Fibroblast of the aortic adventitia (primary cell): ENCODE data around the gene ZC3HAV1L. TPM values are rescaled to one million over a fixed set of nuclear protein-coding genes. Genes with fewer than 3 reads are reported as not detected.
"Not testable (repeated sequence)": the region's sequence is repeated elsewhere in the genome, so short reads cannot be mapped to it uniquely, and the experiment has no call there.

Experiments used
- DNase-seq: peaks from one replicate; pipeline ENCODE4 v3.0.0-alpha.2; 2010; ENCODE audit warnings: low read depth
- H3K4me3 ChIP-seq: 2 replicates; pipeline ENCODE4 v1.5.1; 2011; ENCODE audit warnings: low read depth, mild to moderate bottlenecking, control low read depth, low read length, moderate library complexity
- total RNA-seq: library from RNA; depleted of rRNA; stranded (reverse); fragments of >200 nt; gene quantifications from 2 replicates; pipeline ENCODE4 v1.2.3, GENCODE V29; 2012; ENCODE audit warnings: low replicate concordance
- TF ChIP-seq, protein P1 (sequence below): IDR thresholded peaks from 2 replicates; pipeline ENCODE4 v1.5.1; 2011; ENCODE audit warnings: mild to moderate bottlenecking, low read length, control low read depth, inconsistent platforms; ENCODE audit not compliant: insufficient read depth

ZC3HAV1L gene
- total RNA-seq, 1 donor: 11.9 TPM

DNA sequence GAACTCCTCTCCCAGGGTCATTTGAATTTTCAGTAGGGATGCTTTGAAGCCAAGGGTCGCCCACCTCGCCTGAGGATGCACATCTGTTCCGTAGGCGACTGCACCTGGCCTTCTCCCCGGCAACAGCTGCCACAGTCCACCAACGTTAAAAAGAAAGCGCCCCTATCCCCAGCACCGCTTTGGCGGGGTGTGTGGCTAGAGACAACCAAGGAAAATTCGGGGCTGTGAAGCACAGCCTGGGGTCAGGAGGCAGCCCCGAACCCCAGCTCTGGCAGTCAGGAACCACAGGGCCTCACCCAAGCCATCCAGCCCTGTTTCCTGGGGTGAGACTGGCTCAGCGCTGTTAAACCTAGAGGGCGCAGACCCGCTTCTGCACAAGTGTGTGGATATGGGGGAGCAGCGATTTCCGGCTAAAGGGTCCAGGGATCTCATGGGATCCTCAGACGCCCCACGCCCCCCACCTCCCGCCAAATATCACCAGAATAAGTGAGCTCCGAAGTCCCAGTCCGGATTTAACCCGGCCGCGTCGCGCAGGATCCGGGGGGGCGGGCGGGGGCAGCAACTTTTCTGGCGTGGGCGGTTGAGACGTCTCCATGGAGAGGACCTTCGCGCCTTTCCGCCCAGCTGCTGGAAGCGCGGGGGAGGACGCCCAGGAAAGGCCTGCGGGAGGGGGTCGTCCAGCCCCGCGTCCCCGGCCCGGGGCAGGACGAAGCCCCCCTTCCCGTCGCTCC lies 822 bp downstream of the ZC3HAV1L start:
- DNase-seq: peak; percentile 19
- peak overlapping the region; percentile 76 for H3K4me3 ChIP-seq
- TF ChIP-seq, protein P1, sequence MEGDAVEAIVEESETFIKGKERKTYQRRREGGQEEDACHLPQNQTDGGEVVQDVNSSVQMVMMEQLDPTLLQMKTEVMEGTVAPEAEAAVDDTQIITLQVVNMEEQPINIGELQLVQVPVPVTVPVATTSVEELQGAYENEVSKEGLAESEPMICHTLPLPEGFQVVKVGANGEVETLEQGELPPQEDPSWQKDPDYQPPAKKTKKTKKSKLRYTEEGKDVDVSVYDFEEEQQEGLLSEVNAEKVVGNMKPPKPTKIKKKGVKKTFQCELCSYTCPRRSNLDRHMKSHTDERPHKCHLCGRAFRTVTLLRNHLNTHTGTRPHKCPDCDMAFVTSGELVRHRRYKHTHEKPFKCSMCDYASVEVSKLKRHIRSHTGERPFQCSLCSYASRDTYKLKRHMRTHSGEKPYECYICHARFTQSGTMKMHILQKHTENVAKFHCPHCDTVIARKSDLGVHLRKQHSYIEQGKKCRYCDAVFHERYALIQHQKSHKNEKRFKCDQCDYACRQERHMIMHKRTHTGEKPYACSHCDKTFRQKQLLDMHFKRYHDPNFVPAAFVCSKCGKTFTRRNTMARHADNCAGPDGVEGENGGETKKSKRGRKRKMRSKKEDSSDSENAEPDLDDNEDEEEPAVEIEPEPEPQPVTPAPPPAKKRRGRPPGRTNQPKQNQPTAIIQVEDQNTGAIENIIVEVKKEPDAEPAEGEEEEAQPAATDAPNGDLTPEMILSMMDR: no peak

DNA sequence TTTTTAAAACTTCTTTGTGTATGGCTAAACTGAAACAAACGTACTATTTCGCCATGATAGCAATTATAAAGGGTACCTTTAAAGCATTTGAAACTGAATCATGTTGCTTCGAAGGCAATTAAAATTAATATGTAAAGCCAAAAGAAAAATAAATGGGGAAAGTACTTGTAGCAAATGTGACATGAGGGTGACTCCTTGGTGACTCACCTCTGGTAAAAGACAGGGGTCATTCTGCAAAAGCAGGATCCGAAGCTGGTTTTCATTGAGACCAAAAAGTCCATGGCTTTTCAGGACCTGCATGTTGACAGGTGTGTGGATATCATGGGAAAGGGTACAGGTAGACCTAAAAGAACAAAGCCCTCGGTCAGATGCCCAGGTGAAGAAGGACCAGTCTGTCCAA lies 1.5 kb downstream of the ZC3HAV1L start:
- H3K4me3 ChIP-seq: peak overlapping the region; percentile 76
- TF ChIP-seq, protein P1: no peak
- DNase-seq: no peak

DNA sequence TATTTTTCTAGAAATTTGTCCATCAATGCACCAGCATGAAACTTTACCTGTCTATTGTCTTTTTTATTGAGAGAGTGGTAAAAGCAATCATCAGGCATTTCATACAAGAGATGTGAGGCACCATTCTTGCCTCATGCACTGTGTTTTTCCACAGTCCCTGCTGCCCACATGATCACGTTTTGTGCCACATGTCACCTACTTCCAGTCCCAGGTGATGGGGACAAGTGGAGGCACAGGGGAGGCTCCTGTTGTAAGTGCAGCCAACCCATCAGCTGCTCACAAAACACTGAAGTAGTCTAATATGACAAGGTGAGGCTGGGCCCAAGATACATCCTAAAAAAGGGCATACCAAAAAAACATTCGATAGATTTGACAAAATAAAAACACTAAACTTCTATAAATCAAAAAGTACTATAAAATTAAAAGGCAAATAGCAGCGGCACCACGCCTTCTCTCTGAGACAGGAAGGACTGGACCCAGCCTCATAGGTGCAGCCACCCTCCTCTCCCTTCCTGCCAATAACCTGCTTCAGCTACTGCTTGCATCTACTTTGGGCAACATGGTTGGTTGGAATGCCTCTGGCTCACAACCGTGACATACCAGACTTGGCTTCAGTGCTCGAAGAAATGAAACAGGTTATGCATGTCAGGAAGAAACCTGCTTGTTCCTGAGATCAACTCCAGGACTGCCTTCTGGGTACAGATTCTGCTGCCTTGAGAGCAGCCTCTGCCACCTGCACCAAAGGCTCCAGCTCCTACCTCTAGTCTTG lies 2.3 kb downstream of the ZC3HAV1L start:
- DNase-seq: no peak
- TF ChIP-seq, protein P1: no peak
- H3K4me3 ChIP-seq: no peak overlapping the region

DNA sequence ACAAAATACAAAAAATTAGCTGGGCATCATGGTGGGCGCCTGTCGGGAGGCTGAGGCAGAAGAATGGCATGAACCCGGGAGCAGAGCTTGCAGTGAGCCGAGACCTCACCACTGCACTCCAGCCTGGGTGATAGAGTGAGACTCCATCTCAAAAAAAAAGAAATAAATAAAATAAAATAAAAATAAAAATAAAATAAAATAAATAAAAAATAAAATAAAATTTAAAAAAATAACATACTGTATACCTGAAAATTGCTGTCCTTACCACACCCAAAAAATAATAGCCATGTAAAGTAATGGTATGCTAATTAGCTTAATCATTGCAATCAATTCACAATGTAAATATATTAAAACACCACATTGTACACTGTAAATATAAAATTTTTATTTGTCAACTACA lies 3.4 kb downstream of the ZC3HAV1L start:
- H3K4me3 ChIP-seq: no peak overlapping the region
- TF ChIP-seq, protein P1: no peak
- DNase-seq: no peak

DNA sequence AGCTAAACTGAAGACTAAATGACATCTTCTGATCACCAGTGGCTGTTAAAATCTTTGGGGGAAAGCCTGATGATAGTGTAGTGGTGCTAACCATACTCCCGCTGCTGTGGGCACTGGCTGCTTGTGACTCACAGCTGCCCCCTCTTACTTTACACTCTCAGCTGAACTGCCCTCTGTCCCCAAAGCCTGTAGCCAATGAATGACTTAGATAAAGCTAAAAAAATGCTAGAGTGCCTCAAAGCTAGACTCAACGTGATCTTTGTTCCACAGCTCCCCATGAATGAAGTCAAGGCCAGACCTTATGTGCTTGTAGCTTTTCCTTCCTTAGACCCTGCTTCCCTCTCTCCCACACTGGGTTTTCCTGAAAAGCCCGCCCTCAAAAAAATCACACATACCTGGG lies 6.5 kb downstream of the ZC3HAV1L start:
- H3K4me3 ChIP-seq: no peak overlapping the region
- TF ChIP-seq, protein P1: no peak
- DNase-seq: no peak

DNA sequence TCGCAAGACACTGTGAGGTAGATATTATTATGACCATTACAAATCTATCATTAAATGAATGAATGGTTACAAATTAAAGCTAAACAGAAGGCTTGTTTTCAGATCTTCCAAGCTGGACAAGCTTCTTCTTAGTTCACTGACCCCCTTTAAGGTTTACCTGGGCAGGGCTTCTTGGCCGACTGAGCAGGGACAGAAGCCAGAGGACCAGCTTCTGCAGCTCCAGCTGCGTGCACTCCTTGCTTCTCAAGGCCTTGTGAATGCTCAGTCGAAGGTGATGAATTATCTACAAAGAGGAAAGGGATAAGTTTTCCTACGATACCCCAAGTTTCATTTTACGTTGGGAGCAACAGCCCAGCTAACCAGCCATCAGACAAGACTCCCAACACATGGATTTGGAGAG lies 9.3 kb downstream of the ZC3HAV1L start:
- TF ChIP-seq, protein P1: no peak
- no peak for DNase-seq
- H3K4me3 ChIP-seq: no peak overlapping the region

DNA sequence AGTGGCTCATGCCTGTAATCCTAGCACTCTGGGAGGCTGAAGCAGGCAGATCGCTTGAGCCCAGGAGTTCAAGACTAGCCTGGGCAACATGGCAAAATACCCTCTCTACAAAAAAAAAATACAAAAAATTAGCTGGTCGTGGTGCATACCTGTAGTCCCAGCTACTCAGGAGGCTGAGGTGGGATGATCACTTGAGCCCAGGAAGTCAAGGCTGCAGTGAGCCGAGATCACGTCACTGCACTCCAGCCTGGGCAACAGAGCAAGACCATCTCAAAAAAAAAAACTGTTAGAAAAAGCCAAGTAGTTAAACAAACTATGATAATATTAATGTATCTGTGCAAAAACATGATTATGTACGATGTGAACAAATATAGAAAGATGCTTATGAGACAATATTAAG lies 10.0 kb downstream of the ZC3HAV1L start:
- not testable (repeated sequence) for H3K4me3 ChIP-seq, DNase-seq
